ENCODE measurements around the gene CCDC141.

DNA sequence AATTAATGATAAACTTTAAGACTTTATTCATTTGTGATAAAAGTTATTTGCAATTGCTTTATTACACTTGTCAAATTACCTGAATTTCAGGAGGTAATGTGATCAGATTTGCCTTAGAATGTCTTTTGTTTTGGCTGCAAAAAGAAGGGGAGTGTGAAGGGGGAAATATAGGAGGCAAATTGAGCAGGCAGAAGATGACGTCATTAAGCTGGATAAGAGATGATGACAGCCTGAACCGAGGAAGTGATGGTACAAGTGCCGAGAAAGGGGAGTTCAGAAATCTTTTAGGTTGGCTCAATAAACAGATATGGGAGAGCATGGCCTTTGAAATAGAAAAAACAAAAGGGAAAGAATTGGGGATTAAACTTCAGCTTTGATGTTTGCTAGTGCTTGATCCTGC lies 169.7 kb downstream of the CCDC141 start:
- TF ChIP-seq, protein P1, sequence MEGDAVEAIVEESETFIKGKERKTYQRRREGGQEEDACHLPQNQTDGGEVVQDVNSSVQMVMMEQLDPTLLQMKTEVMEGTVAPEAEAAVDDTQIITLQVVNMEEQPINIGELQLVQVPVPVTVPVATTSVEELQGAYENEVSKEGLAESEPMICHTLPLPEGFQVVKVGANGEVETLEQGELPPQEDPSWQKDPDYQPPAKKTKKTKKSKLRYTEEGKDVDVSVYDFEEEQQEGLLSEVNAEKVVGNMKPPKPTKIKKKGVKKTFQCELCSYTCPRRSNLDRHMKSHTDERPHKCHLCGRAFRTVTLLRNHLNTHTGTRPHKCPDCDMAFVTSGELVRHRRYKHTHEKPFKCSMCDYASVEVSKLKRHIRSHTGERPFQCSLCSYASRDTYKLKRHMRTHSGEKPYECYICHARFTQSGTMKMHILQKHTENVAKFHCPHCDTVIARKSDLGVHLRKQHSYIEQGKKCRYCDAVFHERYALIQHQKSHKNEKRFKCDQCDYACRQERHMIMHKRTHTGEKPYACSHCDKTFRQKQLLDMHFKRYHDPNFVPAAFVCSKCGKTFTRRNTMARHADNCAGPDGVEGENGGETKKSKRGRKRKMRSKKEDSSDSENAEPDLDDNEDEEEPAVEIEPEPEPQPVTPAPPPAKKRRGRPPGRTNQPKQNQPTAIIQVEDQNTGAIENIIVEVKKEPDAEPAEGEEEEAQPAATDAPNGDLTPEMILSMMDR (IDR thresholded peaks at IDR 0.05; ENCODE audit: low read depth, low read length, poor library complexity, severe bottlenecking) = no peak
- no peak for TF ChIP-seq EZH2phosphoT487 (IDR thresholded peaks at IDR 0.05; ENCODE audit: borderline replicate concordance, low read length)
